Stimulated activated CD4-positive, alpha-beta T cell treated with anti-CD3 and anti-CD28 coated beads, Interleukin-1b, Interleukin-23, amount 100 ng/mL, for 1 hour (primary cell): ENCODE data around the gene CEL.
"Not testable (repeated sequence)": the region's sequence is repeated elsewhere in the genome, so short reads cannot be mapped to it uniquely, and the experiment has no call there.

Experiments
- DNase-seq, 2 donors: peaks; one replicate each; pipeline ENCODE4 v3.0.0-alpha.2; 2020; ENCODE audit warnings: low read depth in 2 of 2

The CEL gene

GRCh38 chr9:133061764-133062145, at the start of gene CEL:
Gene CEL (plus strand): TSS chr9:133061981. CDS start chr9:133062003, 22 bp downstream.
- DNase-seq = not testable (repeated sequence)

- no peak for DNase-seq
Observed at GRCh38 chr9:133014696-133015095, 47.1 kb upstream of the CEL start.

GRCh38 chr9:133023117-133023890, 38.5 kb upstream of the CEL start:
- no peak for DNase-seq

- DNase-seq = no peak
Observed at GRCh38 chr9:133026426-133026825, 35.4 kb upstream of the CEL start.

GRCh38 chr9:133027134-133027533, 34.6 kb upstream of the CEL start:
- DNase-seq = no peak

GRCh38 chr9:133028221-133028620, 33.6 kb upstream of the CEL start:
- DNase-seq = no peak

- no peak for DNase-seq
Observed at GRCh38 chr9:133029994-133030316, 31.8 kb upstream of the CEL start.

DNA sequence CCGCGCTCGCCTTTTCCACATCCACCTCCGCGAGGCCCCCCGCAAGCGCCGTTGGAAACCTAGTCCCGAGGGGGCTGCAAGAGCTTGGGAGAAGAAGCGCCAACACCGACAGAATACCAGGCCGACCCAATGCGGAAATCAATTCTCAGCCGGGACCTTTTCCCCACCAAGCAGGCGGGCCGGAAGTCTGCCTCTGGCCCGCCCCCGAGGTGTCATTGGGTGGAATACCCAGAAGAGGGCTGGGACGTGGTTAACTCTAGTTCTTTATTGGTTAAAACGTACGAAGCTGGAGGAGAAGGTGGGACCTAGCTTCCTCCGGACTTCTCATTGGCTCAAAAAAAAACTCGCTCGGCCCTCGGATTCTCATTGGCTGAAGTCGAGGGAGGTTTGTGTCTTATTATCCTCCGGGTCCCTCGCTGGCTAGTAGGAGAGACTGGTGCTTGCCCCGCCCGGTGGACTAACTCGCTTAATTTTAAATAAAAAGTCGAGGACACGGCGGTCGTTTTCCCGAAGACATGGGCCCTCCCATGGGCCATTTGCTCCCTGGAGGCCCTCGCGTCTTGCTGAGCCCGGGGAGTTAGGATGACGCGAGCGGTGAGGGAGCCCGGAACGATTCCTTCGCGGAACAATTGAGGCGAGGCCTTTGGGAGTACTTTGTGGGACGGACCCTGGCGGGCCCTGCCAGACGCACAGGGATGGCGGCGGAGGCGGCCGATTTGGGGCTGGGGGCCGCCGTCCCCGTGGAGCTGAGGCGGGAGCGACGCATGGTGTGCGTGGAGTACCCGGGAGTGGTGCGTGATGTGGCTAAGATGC, 31.3 kb upstream of the CEL start, which contains the start of gene GTF3C5:
GTF3C5 (plus strand) TSS at position 681 of the 813 bp plus-strand sequence; CDS start at position 696, 15 bp downstream.
- peak; percentile 74 to 77 for DNase-seq

- DNase-seq = no peak
Observed at GRCh38 chr9:133031130-133031422, 30.7 kb upstream of the CEL start.

- DNase-seq = no peak
Observed at GRCh38 chr9:133031496-133031911, 30.3 kb upstream of the CEL start.

DNA sequence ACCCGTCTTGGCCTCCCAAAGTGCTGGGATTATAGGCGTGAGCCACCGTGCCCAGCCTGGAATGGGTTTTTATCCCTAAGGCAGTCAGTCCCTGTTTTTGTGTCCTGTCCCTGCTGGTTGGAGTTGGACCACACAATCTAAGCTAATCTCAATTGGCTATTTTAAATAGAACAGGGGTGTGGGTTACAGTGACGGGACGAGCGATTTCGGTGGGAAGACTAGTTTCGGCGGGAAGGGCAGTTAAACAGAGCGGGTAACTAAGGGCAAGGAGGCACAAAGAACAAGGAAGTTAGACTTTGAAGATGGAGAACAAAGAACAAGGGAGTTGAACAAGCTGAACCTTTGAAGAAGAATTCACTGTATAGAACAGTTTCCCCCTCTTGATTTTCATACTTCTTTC, 29.6 kb upstream of the CEL start:
- no peak for DNase-seq

GRCh38 chr9:133035669-133036068, 26.1 kb upstream of the CEL start:
- no peak for DNase-seq

GRCh38 chr9:133037775-133038515, 23.8 kb upstream of the CEL start:
- no peak for DNase-seq

- peak in 1 of 2 donors; percentile 15 for DNase-seq
Observed at GRCh38 chr9:133040892-133041479, 20.8 kb upstream of the CEL start.

GRCh38 chr9:133041958-133042357, 19.8 kb upstream of the CEL start:
- no peak for DNase-seq

DNA sequence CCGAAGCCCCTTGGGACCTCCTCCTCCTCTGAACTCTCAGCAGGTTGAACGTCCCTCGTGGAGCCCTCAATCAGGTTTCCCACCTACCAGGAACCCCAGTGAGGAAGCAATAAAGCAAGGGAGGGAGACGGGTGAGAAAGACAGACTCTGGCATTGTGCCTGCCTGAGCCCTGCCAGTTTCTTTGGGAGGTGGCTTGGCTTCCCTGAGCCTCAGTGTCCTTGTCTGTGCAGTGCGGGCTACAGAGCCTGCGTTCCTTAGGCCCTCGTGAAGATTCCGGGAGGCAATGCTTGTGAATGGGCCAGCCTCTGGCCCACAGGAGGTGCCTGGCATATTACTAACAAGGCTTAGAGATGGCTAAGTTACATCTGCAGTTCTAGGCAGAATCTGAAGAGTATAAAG, 19.1 kb upstream of the CEL start:
- DNase-seq = no peak

GRCh38 chr9:133043449-133044035, 18.2 kb upstream of the CEL start:
- DNase-seq = no peak

- no peak for DNase-seq
Observed at GRCh38 chr9:133044125-133044524, 17.7 kb upstream of the CEL start.

DNA sequence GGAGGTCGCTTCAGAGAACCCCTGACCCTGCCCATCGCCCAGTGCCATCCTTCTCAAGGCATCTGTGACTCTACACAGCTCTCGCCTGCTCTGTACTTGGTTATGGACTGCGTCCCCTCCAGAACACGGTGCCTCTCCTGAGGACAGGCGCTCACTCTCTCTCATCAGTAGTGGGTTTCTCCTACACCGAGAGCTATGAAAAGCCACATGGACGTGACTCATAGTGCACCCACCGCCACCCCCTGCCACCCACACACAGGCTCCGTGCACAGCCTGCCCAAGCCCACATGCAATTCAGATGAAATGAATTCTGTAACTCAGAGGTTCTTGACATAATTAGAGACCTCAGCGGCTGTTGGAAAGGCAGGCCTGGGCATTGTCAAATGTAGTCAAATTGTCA, 17.1 kb upstream of the CEL start:
- no peak for DNase-seq

GRCh38 chr9:133045132-133045531, 16.6 kb upstream of the CEL start:
- no peak for DNase-seq

GRCh38 chr9:133046196-133046899, 15.4 kb upstream of the CEL start:
- no peak for DNase-seq
